Measurements from ENCODE around the gene CTNNA2. TPM values are rescaled to one million over a fixed set of nuclear protein-coding genes. Genes with fewer than 3 reads are reported as not detected.
A peak's percentile ranks its signal among the peaks of the same experiment; 100 is the strongest.

Gene CTNNA2
- total RNA-seq, 2 donors from 2014 or later, result 0.37 to 0.92 TPM

GRCh38 chr2:79670198-79670597 is 157.3 kb downstream of the CTNNA2 start:
- no peak for ATAC-seq
- intact Hi-C loops (cut with DNase I, micrococcal nuclease), result no loop called here
- DNase-seq, result no peak

GRCh38 chr2:79686884-79687283 is 174.0 kb downstream of the CTNNA2 start:
- no peak for DNase-seq
- intact Hi-C loops (cut with DNase I, micrococcal nuclease), result no loop called here
- no peak for ATAC-seq

GRCh38 chr2:79695248-79695647 is 182.4 kb downstream of the CTNNA2 start:
- ATAC-seq (no peak), DNase-seq (no peak)
- intact Hi-C loops (cut with DNase I, micrococcal nuclease), result no loop called here

- ATAC-seq, result no peak
- intact Hi-C loops (cut with DNase I, micrococcal nuclease), result no loop called here
Observed at GRCh38 chr2:79697200-79697599, 184.3 kb downstream of the CTNNA2 start.

GRCh38 chr2:79700651-79701050 is 187.8 kb downstream of the CTNNA2 start:
- no peak for ATAC-seq

More at GRCh38 chr2:79697200-79697599, 184.3 kb downstream of the CTNNA2 start:
- no peak for DNase-seq

GRCh38 chr2:79702905-79703304 is 190.1 kb downstream of the CTNNA2 start:
- intact Hi-C loops (cut with DNase I, micrococcal nuclease), result no loop called here
- no peak for DNase-seq
- ATAC-seq, result no peak

More at GRCh38 chr2:79700651-79701050, 187.8 kb downstream of the CTNNA2 start:
- DNase-seq, result no peak
- intact Hi-C loops (cut with DNase I, micrococcal nuclease), result no loop called here

GRCh38 chr2:79711098-79711497 is 198.2 kb downstream of the CTNNA2 start:
- intact Hi-C loops (cut with DNase I, micrococcal nuclease), result no loop called here
- ATAC-seq, result no peak
- no peak for DNase-seq

GRCh38 chr2:79713131-79713785 is 200.4 kb downstream of the CTNNA2 start:
- intact Hi-C loops (cut with DNase I, micrococcal nuclease), result no loop called here
- ATAC-seq, result no peak

GRCh38 chr2:79714283-79714682 is 201.4 kb downstream of the CTNNA2 start:
- ATAC-seq, result no peak
- intact Hi-C loops (cut with DNase I, micrococcal nuclease), result no loop called here
- no peak for DNase-seq

More at GRCh38 chr2:79713131-79713785, 200.4 kb downstream of the CTNNA2 start:
- DNase-seq, result no peak

- DNase-seq (no peak), ATAC-seq (no peak)
- intact Hi-C loops (cut with DNase I, micrococcal nuclease), result no loop called here
Observed at GRCh38 chr2:79715338-79715737, 202.5 kb downstream of the CTNNA2 start.

- no peak for ATAC-seq
- intact Hi-C loops (cut with DNase I, micrococcal nuclease), result no loop called here
- no peak for DNase-seq
Observed at GRCh38 chr2:79716266-79716665, 203.4 kb downstream of the CTNNA2 start.

GRCh38 chr2:79717364-79718007 is 204.6 kb downstream of the CTNNA2 start:
- ATAC-seq, result no peak
- no peak for DNase-seq
- intact Hi-C loops (cut with DNase I, micrococcal nuclease), result no loop called here

- intact Hi-C loops (cut with DNase I, micrococcal nuclease), result no loop called here
- ATAC-seq, result no peak
- DNase-seq, result no peak
Observed at GRCh38 chr2:79721061-79721460, 208.2 kb downstream of the CTNNA2 start.

GRCh38 chr2:79721966-79722365 is 209.1 kb downstream of the CTNNA2 start:
- intact Hi-C loops (cut with DNase I, micrococcal nuclease), result no loop called here
- no peak for DNase-seq
- no peak for ATAC-seq

- no peak for ATAC-seq
- DNase-seq, result no peak
- intact Hi-C loops (cut with DNase I, micrococcal nuclease), result no loop called here
Observed at GRCh38 chr2:79723830-79724229, 211.0 kb downstream of the CTNNA2 start.

GRCh38 chr2:79729532-79729931 is 216.7 kb downstream of the CTNNA2 start:
- no peak for ATAC-seq
- intact Hi-C loops (cut with DNase I, micrococcal nuclease), result no loop called here
- no peak for DNase-seq

GRCh38 chr2:79734518-79734917 is 221.7 kb downstream of the CTNNA2 start:
- ATAC-seq (no peak), DNase-seq (no peak)
- intact Hi-C loops (cut with DNase I, micrococcal nuclease), result no loop called here

- intact Hi-C loops (cut with DNase I, micrococcal nuclease), result no loop called here
- DNase-seq (no peak), ATAC-seq (no peak)
Observed at GRCh38 chr2:79740879-79741443, 228.1 kb downstream of the CTNNA2 start.

GRCh38 chr2:79750321-79750720 is 237.5 kb downstream of the CTNNA2 start:
- DNase-seq (peak; percentile 71 to 81), ATAC-seq (peak; percentile 99)
- intact Hi-C loops (cut with DNase I, micrococcal nuclease), result no loop called here

- DNase-seq (peak; percentile 55 to 68), ATAC-seq (peak; percentile 100)
- intact Hi-C loops (cut with DNase I, micrococcal nuclease), result no loop called here
Observed at GRCh38 chr2:79757526-79757925, 244.7 kb downstream of the CTNNA2 start.

Measured in left colon (tissue), 2 donors.